ENCODE data around the gene KLHL13.

KLHL13 gene

DNA sequence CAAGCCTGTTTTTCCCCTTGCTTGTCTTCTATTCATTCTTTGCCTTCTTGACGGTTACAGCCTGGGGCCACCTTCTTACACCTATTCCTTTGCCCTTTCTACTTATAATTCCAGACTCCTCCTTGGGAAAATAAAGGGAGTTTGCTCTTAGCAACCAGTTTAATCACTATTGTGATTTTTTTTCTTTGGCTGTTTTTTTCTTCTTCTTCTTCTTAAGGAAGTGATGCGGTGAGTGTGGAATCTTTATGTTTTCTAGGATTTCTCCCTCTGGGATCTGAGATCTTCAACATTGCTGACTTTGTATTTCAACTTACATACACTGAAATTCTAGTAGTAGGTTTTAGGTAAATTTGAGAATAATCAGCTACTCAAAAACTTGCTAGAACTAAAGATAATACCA, 1.1 kb upstream of the KLHL13 start:
- Histone ChIP-seq H3K9ac (ENCODE audit: low read length) (no peak overlapping the region), H2AFZ (ENCODE audit: low read depth, low read length, severe bottlenecking) (no peak overlapping the region), H3K4me2 (ENCODE audit: low read depth, low read length, poor library complexity, severe bottlenecking) (no peak overlapping the region)

DNA sequence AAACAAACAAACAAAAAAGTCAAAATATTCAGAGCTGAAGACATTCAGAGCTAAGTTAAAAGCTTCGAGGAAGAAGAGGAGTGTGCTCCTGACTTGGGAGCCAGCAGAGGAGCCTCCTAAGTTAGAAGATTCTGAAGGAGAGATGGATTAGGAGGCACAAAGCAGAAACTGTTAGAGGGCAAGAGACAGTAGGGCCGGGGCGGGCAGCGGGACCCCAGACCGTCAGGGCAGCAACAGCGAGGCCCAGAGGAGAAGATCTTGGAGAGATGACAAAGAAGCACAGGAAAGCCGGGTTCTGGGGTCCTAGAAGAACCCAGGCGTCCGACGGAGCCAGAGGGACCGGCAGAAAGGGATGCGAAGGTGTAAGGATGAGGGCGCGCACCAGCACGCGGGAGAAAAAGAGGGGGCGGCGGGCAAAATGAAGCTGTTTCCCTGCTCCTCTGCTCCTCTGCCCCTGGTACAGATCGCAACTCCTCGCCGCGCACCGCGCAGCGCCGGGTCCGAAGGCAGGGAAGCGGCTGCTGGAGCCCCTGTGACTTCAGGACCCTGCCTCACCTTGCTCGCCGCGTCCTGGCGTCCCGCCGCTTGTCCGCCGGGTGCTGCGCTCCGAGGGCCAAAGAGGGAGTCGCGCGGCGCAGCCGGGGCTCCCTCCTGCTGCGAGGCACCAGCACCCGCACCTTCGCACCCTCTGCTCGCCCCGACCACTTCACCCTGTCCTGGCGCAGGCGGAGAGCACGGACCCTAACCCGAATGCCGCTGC, 477 bp downstream of the KLHL13 start:
- no peaks in the 10 kb centered on the region for H3K9me2 ChIP-seq (replicated peaks; ENCODE audit: insufficient read depth, low read length)
- TF ChIP-seq, protein P1, sequence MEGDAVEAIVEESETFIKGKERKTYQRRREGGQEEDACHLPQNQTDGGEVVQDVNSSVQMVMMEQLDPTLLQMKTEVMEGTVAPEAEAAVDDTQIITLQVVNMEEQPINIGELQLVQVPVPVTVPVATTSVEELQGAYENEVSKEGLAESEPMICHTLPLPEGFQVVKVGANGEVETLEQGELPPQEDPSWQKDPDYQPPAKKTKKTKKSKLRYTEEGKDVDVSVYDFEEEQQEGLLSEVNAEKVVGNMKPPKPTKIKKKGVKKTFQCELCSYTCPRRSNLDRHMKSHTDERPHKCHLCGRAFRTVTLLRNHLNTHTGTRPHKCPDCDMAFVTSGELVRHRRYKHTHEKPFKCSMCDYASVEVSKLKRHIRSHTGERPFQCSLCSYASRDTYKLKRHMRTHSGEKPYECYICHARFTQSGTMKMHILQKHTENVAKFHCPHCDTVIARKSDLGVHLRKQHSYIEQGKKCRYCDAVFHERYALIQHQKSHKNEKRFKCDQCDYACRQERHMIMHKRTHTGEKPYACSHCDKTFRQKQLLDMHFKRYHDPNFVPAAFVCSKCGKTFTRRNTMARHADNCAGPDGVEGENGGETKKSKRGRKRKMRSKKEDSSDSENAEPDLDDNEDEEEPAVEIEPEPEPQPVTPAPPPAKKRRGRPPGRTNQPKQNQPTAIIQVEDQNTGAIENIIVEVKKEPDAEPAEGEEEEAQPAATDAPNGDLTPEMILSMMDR (IDR thresholded peaks at IDR 0.05; ENCODE audit: insufficient read depth, low read length, poor library complexity, severe bottlenecking) = no peak
- TF ChIP-seq EZH2phosphoT487 (conservative IDR thresholded peaks at IDR 0.05; ENCODE audit: low read length) = no peak
- no peak overlapping the region for H2AFZ ChIP-seq (ENCODE audit: low read depth, low read length, severe bottlenecking)
- no peak overlapping the region for H3K9ac ChIP-seq (ENCODE audit: low read length)
- no peak overlapping the region for H3K4me2 ChIP-seq (ENCODE audit: low read depth, low read length, poor library complexity, severe bottlenecking)
- H3K79me2 ChIP-seq (ENCODE audit: insufficient read depth, low read length) = no peaks in the 10 kb centered on the region
- no peaks in the 10 kb centered on the region for H4K20me1 ChIP-seq (ENCODE audit: low read depth, low read length)
- no peaks in the 10 kb centered on the region for H3K36me3 ChIP-seq (ENCODE audit: low read length)
- no peak overlapping the region for H3K4me3 ChIP-seq (ENCODE audit: insufficient read depth, low read length, poor library complexity, severe bottlenecking)
- H3K27ac ChIP-seq (ENCODE audit: low read depth, low read length) = no peak overlapping the region
- no peaks in the 10 kb centered on the region for H3F3A ChIP-seq (ENCODE audit: insufficient read depth)
- no peaks in the 10 kb centered on the region for H3K27me3 ChIP-seq (ENCODE audit: low read length)
- H3K9me3 ChIP-seq (ENCODE audit: insufficient read depth, low read length) = no peaks in the 10 kb centered on the region

More for the DNA sequence above, 1.1 kb upstream of the KLHL13 start:
- H3F3A ChIP-seq (ENCODE audit: insufficient read depth) = no peaks in the 10 kb centered on the region
- no peaks in the 10 kb centered on the region for H3K36me3 ChIP-seq (ENCODE audit: low read length)
- H3K9me2 ChIP-seq (replicated peaks; ENCODE audit: insufficient read depth, low read length) = no peaks in the 10 kb centered on the region
- no peaks in the 10 kb centered on the region for H3K79me2 ChIP-seq (ENCODE audit: insufficient read depth, low read length)
- no peak overlapping the region for H3K27ac ChIP-seq (ENCODE audit: low read depth, low read length)
- no peaks in the 10 kb centered on the region for H3K27me3 ChIP-seq (ENCODE audit: low read length)
- no peak for TF ChIP-seq EZH2phosphoT487 (conservative IDR thresholded peaks at IDR 0.05; ENCODE audit: low read length)
- TF ChIP-seq, protein P1 (IDR thresholded peaks at IDR 0.05; ENCODE audit: insufficient read depth, low read length, poor library complexity, severe bottlenecking) = no peak
- H3K9me3 ChIP-seq (ENCODE audit: insufficient read depth, low read length) = no peaks in the 10 kb centered on the region
- H3K4me3 ChIP-seq (ENCODE audit: insufficient read depth, low read length, poor library complexity, severe bottlenecking) = no peak overlapping the region
- no peaks in the 10 kb centered on the region for H4K20me1 ChIP-seq (ENCODE audit: low read depth, low read length)

DNA sequence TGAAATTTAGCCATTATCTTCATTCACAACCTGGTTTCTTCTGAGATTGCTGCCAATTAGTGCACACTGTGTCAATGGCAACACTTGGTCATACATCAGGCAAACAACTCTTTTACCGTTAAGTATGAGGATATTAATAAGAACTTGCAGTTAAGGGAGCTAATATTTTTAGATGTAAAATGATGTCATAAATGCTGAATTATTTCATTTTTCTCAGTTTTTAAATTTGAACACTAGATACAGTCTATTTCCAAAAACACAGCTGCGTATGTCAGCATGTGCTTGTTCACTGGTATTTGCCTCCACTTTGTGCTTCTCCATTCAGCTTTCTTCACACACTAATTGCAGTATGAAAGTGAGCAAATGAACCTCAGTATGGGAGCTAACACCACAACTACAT, 1.6 kb downstream of the KLHL13 start:
- Histone ChIP-seq H3K4me2 (ENCODE audit: low read depth, low read length, poor library complexity, severe bottlenecking) (no peak overlapping the region), H3K4me3 (ENCODE audit: insufficient read depth, low read length, poor library complexity, severe bottlenecking) (no peak overlapping the region), H3K27ac (ENCODE audit: low read depth, low read length) (no peak overlapping the region)

More for the DNA sequence above, 1.6 kb downstream of the KLHL13 start:
- H3K9me3 ChIP-seq (ENCODE audit: insufficient read depth, low read length) = no peaks in the 10 kb centered on the region
- H2AFZ ChIP-seq (ENCODE audit: low read depth, low read length, severe bottlenecking) = no peak overlapping the region
- TF ChIP-seq, protein P1 (IDR thresholded peaks at IDR 0.05; ENCODE audit: insufficient read depth, low read length, poor library complexity, severe bottlenecking) = no peak
- no peak for TF ChIP-seq EZH2phosphoT487 (conservative IDR thresholded peaks at IDR 0.05; ENCODE audit: low read length)
- no peaks in the 10 kb centered on the region for H3K27me3 ChIP-seq (ENCODE audit: low read length)
- H3K79me2 ChIP-seq (ENCODE audit: insufficient read depth, low read length) = no peaks in the 10 kb centered on the region
- no peaks in the 10 kb centered on the region for H3K36me3 ChIP-seq (ENCODE audit: low read length)
- H4K20me1 ChIP-seq (ENCODE audit: low read depth, low read length) = no peaks in the 10 kb centered on the region
- H3K9me2 ChIP-seq (replicated peaks; ENCODE audit: insufficient read depth, low read length) = no peaks in the 10 kb centered on the region
- no peak overlapping the region for H3K9ac ChIP-seq (ENCODE audit: low read length)
- no peaks in the 10 kb centered on the region for H3F3A ChIP-seq (ENCODE audit: insufficient read depth)

All from SU-DHL-6 (cell line).